HG03280 (cell line): ENCODE measurements around the gene IL2.

ENCODE experiments used
- ATAC-seq: cut with Tn5 transposase; IDR thresholded peaks from one replicate; pipeline ENCODE4 v1.9.1; 2021; ENCODE audit warnings: mild to moderate bottlenecking, moderate library complexity; ENCODE audit not compliant: unreplicated experiment

Gene IL2

DNA sequence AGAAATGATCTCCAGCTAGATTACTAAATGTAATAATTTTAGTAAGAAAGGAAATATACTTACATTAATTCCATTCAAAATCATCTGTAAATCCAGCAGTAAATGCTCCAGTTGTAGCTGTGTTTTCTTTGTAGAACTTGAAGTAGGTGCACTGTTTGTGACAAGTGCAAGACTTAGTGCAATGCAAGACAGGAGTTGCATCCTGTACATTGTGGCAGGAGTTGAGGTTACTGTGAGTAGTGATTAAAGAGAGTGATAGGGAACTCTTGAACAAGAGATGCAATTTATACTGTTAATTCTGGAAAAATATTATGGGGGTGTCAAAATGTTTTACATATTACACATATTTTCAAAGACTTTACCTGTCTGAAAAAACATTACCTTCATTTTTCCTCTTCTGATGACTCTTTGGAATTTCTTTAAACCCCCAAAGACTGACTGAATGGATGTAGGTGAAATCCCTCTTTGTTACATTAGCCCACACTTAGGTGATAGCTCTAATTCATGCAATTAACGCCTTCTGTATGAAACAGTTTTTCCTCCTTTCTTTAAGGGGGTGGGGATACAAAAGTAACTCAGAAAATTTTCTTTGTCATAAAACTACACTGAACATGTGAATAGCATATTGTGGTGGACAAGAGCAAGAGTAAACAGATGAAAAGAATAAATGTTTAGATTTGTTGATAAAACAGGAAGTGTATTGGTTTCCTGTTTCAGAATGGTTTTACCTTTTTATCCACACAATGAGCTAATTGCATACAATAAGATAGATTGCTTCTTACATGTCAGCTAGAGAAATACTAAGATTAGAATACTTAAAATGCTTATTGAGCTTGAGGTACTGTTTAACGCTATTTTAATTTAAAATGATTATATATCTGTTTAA lies at the start of gene IL2:
Gene IL2, minus strand, starts transcription at position 495 of the 886 bp plus-strand sequence. Its CDS starts 285 bp downstream, at position 210.
- no peak for ATAC-seq

DNA sequence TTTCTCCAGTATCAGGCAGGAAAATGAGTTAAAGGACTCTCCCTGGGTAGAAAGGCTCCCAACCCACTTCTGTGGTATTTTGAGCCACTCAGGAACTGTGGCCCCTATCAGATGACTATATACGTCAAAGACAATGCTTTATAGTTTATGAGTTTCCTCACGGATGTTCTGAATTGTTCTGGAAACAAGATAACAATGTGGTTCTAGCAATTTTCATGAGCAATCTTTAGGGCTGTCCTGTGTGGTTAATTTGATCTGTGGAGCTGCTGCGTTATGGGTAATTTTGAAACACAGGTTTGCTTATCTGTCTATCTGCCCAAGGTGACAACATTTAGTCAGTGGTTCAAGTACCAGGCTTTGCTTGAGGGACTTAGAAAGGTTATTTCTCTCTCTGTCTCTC lies 46.7 kb upstream of the IL2 start:
- no peak for ATAC-seq

DNA sequence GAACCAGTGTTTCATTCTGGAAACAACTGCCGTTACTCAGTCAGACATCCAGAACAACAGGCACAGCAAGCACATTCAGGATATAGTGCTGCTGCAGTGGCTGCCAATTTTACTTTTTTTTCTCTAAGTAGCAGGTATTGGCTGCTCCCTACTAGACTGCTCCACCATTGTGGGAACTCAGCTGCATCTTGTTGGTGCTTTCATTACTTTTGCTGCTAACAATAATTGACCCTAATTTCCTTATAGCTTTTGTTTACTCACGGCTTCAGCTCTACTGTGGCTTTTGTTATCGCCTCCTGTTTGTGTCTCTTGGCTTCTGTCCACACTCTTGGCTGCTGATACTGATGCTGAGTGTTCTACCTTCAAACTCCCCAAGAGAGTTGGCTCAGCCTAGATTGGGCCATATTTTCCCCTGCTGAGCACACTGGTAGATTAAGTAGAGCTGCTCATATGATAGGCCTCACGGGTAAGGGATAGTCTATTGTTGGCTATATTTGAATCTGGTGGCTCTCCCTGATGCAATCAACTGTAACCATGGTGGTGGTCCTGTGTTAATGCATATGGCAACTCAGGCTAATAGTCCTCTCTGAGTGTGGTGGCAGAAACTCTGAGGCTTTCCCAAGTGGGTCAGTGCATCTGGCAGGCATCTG lies 44.5 kb upstream of the IL2 start:
- ATAC-seq = no peak

DNA sequence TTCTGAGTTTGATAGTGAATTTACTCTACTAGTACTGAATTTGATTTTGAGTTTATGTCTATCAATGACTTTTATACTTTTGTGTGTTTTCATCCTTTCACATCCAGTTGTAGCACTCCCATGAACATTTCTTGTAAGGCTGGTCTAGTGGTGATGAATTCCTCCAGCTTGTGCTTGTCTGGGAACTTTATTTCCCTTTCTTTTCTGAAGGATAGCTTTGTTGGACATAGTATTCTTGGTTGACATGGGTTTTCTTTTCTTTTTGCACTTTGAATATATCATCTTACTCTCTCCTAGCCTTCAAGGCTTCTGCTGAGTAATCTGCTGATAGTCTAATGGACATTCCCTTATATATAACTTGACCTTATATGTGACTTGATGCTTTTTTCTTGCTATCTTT lies 32.5 kb upstream of the IL2 start:
- ATAC-seq = no peak

DNA sequence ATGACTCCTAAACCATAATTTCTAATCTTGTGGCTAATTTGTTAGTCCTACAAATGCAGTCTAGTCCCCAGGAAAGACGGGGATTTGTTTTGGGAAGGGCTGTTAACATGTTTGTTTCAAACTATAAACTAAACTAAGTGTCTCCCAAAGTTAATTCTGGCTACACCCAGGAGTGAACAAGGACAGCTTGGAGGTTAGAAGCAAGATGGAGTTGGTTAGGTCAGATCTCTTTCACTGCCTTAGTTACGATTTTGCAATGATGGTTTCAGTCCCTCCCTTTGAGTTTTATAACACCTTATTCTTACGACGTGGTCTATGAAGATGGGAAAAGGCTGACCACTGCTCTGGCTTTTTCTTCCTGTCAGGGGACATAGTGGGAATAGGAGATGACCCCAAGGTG lies 27.0 kb upstream of the IL2 start:
- no peak for ATAC-seq

DNA sequence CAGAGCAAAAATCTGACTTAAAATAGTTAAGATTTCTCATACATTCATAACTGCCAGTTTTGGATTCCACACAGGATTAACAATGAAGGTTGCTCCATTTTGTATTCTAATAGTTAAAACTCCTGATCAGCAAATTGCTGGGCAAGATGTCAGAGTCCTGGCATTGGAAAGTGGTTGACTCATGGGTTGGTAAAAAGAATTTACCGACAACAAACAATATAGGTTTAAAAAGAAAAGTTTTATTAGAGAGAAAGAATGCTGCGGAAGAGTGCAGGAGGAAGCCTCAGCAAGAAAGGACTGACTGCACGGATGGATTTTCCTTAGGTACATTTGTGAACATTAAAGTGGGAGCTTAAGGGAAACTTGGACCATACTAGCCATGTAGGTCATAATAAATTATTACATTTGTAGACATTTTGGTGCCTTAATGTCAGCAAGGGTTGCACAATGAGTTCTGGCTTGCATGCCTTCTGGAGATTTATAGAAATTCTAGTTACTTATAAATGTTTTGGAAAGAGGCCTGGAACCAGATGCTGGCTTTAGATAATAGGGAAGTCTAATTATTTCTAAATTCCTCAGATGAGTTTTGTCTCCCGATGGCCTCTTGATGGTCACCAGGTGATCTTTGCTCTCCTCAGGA lies 25.4 kb upstream of the IL2 start:
- no peak for ATAC-seq

DNA sequence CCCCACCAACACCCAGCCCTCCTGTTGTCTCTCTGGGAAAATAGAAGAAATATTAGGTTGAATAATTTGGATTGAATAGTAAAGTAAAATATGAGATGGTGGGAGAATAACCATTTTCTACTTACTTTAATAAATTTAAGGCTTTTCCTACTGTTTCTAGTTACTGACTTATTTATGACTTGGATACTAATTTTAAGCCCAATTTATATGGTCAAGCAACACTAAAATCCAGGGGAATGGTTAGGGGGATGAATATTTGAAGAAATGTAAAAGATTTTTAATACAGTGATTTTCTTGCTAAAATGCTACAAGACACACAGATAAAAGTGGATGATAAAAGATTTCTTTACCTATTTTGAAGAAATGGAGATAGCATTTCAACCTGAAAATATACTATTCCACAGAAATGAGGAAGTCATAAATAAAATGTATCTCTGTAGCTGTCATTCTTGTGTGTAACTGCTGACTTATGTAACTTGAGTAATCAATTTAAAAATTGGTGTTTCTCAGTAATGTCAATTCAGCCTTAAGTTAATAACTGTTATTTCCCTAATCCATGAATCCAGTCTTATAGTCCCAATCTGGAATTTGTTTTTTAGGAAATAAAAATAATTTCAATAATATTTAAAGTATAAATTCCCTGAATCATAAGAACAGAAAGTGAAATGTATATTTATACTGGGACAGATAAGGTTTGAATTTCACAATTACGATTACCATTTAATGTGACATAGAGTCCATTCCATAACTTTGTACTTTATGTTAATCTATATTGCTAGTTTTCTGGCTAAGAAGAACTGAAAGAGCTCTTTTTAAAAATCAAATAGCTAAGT lies 24.3 kb upstream of the IL2 start:
- ATAC-seq = no peak

DNA sequence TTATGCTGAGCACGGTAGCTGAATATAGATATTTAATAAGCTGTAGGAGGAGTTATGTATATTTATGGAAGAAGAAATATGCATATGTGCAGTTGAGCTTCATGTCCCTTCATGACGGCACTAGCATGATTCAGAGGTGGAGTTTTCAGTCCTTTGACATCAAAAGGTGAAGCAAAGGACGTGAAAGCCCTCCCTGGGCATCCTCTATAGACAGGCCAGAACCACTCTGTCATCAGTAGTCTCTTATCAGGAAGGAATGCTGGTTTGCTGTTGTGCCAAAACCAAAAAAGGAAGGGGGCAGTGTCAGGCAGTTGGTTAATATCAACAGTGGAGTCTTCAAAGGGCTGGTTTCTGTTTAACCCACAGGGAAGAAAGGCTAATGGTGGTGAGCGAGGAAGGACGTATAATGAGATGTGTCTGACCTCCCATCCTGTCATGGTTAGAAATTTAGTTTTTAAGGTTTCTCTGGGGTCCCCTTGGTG lies 23.5 kb upstream of the IL2 start:
- ATAC-seq = no peak

DNA sequence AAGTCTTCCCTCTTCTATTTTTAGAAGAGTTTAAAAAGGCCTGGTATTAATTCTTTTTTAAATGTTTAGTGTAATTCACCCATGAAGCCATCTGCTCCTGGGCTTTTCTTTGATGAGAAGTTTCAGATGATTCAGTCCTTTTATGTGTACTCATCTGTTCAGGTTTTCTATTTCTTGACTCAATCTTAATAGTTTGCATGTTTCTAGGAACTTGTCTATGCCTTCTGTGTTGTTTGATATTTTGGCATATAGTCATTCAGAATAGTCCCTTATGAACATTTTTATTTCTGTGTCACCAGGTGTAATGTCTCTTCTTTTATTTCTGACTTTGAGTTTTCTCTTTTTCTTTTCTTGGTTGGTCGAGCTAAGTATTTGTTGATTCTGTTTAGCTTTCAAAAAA lies 20.2 kb upstream of the IL2 start:
- ATAC-seq = no peak

DNA sequence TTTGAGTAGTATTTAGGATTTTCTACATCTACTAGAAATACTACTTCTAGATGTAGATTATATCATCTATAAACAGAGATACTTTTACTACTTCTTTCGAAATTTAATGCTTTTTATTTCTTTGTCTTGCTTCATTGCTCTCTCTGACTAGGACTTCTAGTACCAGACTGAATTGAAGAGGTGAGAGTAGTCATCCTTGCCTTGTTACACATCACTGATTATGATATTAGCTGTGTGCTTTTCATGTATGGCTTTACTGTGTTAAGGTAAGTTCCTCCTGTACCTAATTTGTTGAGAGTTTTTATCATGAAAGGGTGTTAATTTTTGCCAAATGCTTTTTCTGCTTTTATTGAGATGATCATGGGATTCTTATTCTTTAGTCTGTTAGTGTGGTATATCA lies 19.6 kb upstream of the IL2 start:
- no peak for ATAC-seq

DNA sequence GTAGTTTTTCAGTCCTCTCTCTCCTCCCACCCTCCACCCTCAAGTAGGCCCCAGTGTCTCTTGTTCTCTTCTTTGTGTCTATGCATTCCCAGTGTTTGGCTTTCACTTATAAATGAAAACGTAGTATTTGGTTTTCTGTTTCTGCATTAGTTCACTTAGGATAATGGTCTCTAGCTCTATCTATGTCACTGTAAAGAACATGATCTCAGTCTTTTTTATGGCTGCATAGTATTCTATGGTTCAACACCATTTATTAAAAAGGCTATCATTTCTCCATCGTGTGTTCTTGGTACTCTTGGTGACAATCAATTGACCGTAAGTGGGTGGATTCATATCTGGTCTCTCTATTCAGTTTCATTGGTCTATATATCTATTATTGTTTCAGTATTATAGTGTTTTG lies 18.7 kb upstream of the IL2 start:
- no peak for ATAC-seq

DNA sequence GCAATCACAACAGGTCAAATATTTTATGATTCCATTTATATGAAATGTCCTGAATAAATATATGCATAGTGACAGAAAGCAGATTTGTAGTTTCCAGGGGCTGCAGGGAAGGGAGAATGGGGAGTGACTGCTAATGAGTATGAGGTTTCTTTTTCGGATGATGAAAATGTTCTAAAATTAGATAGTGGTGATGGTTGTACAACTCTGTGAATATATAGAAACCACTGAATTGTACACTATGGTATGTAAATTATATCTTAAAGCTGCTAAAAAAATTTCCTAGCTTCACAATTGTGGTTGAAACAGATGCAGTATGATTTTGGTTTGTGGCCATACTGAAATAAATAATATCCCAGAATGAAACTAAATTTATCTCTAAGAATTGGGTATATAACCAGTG lies 12.9 kb upstream of the IL2 start:
- no peak for ATAC-seq

DNA sequence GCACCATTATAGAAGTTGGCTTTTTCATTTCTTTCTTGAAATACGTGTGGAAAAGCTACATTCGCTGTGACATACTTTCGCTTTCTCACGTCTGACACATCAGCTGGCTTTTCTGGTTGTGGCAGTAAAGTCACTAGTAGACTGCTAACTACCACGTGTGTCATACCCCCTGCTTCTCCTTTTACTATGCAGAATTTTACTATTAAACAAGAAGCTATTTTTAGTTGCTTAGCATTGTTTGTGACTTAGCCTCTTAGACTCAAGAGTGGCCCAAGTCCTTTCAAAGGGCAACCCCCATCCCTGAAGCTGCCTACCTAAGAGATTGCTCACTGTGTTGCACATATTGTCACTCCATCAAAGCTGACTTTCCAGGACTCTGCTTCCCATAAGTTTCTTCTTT lies 2.1 kb upstream of the IL2 start:
- ATAC-seq = peak; percentile 70

DNA sequence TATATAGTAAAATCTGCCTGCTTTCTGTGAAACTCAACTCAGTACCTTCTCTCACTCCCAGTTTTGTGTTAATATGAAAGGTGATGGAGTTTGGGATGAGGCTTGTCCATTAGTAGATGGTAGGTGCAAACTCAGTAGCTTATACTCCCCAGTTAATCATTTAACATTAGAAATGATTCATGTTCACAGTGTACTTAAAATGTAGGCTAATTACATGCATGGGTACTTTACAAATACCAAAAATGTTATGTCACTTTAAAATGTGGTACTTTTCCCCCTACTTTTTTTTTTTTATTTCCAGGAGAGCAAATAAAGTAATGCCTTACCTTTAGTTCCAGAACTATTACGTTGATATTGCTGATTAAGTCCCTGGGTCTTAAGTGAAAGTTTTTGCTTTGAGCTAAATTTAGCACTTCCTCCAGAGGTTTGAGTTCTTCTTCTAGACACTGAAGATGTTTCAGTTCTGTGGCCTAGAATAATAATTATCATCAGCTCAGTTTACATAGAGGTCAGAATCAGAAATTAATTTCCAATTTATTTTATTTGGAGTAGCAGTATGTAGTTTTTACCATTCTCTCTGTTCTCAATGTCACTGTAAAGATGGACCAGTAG lies 3.0 kb downstream of the IL2 start:
- no peak for ATAC-seq

DNA sequence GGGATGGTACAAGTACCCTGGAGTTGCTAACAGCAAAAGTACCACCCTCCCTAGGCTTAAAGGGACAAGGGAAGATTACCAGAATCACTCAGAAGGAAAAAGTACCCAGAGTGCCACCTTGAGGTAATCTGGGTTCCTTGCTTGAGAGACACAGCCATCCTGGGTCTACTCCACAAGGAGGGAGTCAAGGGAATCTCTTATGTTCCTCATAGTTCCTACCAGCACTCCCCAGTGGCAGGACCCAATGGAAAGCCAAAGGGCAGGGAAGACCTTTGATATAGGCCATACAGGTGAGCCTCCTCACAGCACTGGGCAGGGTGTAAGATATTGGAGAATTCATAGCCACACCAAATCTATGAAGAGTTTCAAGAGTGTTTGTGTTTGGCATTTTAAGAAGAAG lies 5.7 kb downstream of the IL2 start:
- ATAC-seq = no peak

DNA sequence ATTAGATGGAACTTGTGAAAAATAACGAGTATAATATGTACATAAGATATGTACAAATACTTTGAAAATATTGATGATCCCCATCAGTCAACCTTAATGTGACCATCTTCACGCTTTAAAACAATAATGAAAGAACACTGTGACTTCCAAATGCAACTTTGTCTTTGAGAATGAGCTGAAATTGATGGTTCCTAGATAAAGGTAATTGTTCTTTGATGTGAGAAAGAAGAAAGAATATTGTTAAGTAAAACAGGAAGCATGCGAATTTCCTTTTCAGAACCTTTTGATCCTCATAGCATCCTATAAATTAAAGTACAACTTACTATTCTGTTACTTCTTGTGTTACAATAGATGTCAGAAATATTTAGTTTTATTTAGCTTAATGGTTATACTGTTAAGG lies 22.2 kb downstream of the IL2 start:
- no peak for ATAC-seq

DNA sequence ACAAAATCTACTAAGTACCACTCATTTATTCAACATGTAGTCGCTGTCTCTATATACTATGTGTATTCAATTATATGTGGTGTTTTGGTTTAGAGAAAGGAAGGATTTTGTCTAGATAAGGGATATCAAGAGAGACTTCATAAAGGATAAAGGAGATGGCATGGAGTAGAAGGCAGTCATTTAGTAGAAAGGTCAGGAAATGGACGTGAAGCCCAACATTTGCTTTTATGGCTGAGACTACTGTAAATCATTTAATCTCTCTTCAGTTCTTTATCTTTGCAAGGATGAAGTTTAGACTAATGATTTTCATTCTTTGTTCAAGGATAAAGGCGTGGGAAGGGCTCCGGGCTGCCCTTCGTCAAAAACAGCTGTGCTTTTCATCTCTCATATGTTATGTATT lies 25.2 kb downstream of the IL2 start:
- ATAC-seq = no peak

DNA sequence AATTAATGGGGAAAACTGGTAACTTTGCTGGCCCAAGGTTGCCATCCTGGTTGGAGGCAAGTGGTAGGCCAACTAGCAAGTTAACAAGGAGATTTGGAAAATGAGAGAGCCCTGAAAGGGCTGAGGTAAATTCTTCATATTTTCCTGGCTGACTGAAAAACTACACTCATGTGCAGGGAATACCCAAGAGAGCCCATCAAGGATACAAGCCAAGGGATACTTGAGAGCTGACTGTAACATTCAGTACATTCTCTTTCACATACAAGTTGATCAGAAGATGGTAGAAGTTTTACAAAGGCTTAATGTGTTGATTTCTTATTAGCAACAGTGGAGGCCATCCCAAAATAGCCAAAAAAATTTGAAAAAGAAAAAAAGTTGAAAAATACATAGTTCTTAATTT lies 33.3 kb downstream of the IL2 start:
- no peak for ATAC-seq

DNA sequence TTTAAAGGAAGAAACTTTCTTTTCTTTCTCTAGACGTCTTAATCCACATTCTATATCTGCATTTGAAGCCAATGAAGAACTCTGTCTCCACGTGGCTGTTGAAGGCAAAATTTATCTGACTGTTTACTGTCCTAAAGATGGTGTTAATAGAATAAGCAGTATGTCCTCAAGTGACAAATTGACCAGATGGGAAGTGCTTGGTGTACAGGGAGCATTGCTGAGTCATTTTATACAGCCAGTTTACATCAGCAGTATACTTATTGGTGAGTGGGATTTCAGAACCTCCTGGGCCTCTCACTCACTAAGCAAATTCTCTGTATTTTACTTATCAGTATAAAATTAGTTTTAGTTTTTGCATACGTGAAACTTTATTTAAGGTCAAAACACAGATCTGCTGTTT lies 44.0 kb downstream of the IL2 start:
- no peak for ATAC-seq

DNA sequence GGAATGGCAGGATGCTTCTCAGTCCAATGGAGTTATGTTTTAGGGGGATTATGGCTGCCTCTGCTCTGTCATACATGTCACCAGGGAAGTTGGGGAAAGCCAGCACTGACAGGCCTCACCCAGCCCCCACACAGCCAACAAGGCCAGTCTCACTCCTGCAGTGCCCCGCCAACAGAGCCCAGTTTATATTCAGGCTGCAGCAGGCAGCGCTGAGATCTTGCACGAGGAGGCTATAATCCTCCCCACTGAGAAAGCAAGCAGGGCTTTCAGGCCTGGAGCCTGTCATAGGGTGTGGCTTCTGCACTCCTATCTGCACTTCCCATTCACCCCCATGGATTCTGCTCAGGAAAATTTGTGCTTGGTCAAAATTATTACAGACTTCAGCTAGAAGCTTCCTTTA lies 52.7 kb downstream of the IL2 start:
- no peak for ATAC-seq
